H7 (cell line): Measurements from ENCODE around the gene NUDT1. TPM values are rescaled to one million over a fixed set of nuclear protein-coding genes. Genes with fewer than 3 reads are reported as not detected.

Experiments
- DNase-seq: peaks from one replicate; pipeline ENCODE4 v3.0.0; 2012
- H3K27me3 ChIP-seq: 2 replicates; pipeline ENCODE4 v1.6.0; 2011; ENCODE audit warnings: mild to moderate bottlenecking, low read length; ENCODE audit not compliant: control insufficient read depth, insufficient read depth
- H3K36me3 ChIP-seq: replicated peaks from 2 replicates; pipeline ENCODE4 v1.5.1; 2011; ENCODE audit warnings: low read length; ENCODE audit not compliant: control insufficient read depth, insufficient read depth
- H3K4me3 ChIP-seq: 2 replicates; pipeline ENCODE4 v1.5.1; 2011; ENCODE audit warnings: low read depth, mild to moderate bottlenecking, control low read depth, low read length, moderate library complexity; ENCODE audit not compliant: insufficient read depth
- total RNA-seq: library from RNA; depleted of rRNA; stranded (reverse); fragments of >200 nt; shearing (Covaris generic); gene quantifications from 2 replicates; pipeline ENCODE4 v1.2.3, GENCODE V29; 2014

Gene NUDT1
- total RNA-seq, 1 experiment from 2014 or later = 117 TPM

DNA sequence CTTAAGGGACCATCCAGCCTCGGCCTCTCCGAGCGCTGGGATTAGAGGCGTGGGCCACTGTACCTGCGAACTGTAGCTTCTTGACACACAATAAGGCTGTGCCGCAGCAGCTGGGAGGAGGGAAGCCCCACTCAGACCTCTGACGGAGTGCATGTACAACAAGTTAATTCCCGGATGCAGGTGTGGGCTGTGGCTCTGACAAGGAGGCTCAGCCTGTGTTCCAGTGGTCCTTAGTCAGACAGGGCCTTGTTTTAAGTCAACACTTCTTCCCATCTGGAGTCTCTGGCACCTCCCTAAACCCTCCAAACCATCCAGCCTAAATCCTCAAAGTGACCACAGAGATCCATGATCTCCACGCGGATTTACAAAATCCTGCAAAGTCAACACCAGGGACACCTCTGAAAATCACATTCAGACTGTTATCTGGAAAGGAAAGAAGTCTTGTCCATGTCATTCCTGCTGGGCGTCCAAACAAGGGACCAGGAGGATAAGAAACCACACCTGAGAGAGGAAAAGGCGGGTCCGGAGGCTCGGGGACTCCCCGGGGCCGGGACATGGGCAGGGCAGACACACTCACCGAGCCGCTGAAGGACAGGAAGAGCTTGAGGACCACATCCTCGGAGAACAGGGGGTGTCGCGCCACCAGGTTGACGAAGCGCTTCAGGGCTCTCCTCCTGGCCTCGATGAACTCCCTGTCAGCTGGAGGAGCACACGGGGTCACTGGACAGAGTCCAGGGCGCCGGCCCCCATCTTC lies 29.4 kb downstream of the NUDT1 start:
- H3K36me3 ChIP-seq = no peaks in the 10 kb centered on the region; the same call in 1 of the 2 replicates
- DNase-seq = peak; percentile 60

DNA sequence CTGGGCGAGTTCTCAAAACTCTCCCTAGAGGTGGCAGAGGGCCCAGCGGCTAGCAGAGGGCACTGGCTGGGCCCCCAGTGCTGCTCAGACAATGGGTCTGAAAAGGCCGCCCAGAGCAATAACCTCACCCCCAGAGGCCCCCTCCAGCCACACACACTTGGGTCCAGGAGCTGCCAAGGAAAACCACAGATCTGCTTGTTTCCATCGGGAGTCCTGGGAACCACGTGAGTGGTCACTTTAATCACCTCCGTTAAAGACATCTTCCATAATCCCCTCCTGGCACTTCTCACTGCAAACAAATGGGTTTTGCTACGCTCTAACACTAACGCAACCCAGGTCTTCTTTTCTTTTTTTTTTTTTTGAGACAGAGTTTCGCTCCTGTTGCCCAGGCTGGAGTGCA lies 30.0 kb downstream of the NUDT1 start:
- Histone ChIP-seq H3K27me3 (no peaks in the 10 kb centered on the region), H3K36me3 (no peaks in the 10 kb centered on the region; the same call in none of the 2 replicates), H3K4me3 (no peak overlapping the region)
- DNase-seq = no peak

More for the DNA sequence above, 29.4 kb downstream of the NUDT1 start:
- Histone ChIP-seq H3K27me3 (no peaks in the 10 kb centered on the region), H3K4me3 (no peak overlapping the region)

DNA sequence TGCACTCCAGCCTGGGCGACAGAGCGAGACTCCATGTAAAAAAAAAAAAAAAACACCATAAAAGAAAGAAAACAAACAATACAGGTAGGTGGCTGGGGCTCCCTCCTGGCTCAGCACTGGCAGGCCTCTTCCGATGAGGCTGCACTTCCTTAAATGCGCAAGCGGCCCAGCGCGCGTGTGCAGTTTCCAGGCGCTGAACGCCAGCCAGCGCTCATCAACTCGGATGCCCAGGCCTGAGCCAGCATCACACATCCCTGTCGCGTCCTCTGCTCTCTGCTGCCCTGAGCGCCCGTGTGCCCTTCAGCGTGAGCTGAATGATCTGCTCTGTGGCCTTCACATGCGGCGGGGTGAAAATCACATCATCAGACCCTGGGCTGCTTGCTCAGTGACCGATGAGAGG lies 31.8 kb downstream of the NUDT1 start:
- Histone ChIP-seq H3K4me3 (no peak overlapping the region), H3K27me3 (no peaks in the 10 kb centered on the region), H3K36me3 (no peaks in the 10 kb centered on the region; the same call in none of the 2 replicates)
- DNase-seq = peak; percentile 30

DNA sequence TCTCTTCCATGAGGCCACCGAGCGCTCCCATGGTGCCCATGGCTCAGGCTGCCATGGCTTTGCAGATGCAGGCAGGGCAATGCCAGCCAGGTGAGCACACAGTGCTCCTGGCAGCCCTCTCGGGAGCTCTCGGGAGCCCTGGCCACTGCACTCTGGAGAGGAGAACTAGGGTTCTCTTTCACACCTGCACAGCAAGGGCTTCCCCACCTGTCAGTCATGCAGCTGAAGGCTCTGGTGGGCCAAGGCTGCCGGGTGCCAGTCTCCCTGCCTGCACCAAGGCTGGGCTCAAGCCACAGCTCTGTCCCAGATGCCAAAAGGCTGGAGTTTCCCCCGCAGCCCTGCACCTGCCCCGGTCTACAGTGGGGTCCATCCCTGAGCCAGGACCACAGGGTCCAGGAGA lies 32.6 kb downstream of the NUDT1 start:
- Histone ChIP-seq H3K36me3 (no peaks in the 10 kb centered on the region; the same call in none of the 2 replicates), H3K27me3 (no peaks in the 10 kb centered on the region), H3K4me3 (no peak overlapping the region)
- DNase-seq = peak; percentile 39

DNA sequence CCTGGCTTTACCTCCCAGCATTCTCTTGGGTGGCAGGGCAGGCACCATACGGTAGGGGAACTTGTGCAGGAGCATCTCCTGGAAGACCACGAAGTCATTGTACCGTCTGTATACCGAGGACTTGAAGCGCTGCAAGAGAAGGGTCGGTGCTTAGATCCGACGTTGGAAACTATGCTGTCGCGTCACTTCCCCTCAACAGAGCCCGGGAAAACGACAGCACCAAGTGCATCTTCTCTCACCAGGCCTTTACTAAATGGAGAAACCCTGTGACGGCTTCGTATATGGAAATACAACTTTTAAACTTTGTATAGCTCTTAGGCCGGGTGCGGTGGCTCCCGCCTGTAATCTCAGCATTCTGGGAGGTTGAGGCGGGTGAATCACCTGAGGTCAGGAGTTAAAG lies 33.1 kb downstream of the NUDT1 start:
- H3K36me3 ChIP-seq = no peaks in the 10 kb centered on the region; the same call in none of the 2 replicates
- H3K4me3 ChIP-seq = no peak overlapping the region
- DNase-seq = no peak
- H3K27me3 ChIP-seq = no peaks in the 10 kb centered on the region

DNA sequence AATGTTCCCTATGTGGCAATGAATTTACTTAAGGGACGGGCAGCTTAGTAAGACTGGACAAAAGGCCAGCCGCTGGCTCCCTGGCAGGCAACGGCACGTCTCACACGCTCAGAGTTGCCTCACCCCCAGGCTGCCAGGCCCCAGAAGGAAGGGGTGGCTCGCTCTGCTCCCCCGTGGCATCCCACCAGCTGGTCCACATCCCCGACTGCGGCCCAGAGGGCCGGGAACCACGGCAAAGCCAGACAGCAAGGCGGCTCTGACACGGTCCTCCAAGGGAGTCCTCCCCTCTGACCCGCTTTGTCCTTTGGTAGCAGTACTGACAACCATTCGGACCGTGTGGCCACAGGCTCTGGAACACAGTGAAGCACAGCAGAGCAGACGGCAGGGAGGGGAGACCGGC lies 34.1 kb downstream of the NUDT1 start:
- Histone ChIP-seq H3K27me3 (no peaks in the 10 kb centered on the region), H3K36me3 (no peaks in the 10 kb centered on the region; the same call in none of the 2 replicates), H3K4me3 (no peak overlapping the region)
- peak; percentile 40 for DNase-seq

DNA sequence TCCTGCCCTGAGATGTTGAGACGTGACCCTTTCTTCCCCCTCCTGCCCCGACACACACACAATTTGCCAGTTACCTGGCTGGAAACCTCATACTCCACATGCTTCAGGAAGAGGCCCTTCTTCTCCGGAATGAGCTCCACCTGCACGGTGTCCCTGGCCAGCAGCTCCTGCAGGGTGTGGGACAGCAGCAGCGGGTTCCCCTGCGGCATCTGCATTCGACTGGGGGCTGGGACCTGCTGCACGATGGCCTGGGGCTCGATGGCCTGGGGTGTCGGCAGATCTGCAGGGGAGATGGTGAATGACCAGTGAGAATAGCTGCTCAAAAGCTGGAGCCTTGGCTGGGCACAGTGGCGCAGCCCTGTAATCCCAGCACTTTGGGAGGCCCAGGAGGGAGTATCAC lies 36.0 kb downstream of the NUDT1 start:
- H3K36me3 ChIP-seq = no peaks in the 10 kb centered on the region; the same call in 1 of the 2 replicates
- peak; percentile 34 for DNase-seq
- no peaks in the 10 kb centered on the region for H3K27me3 ChIP-seq
- no peak overlapping the region for H3K4me3 ChIP-seq

DNA sequence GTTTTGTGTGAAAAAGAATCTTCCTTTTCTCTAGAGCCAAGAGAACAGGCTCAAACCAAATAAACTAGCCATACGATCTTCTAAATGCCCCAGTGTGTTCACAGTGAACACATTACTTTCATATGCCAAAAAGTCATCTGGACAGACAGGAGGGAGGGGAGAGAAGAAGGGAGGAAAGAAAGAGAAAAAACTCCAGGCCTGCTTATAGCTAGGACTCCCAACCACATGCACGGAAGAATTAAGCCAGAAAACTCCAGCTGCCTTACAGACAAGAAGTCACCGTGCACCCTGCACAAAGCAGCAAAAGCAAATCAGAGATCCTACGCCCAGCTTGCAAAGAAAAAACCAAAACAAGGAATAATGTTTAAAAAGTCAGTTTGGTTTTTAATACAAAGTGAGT lies 37.9 kb downstream of the NUDT1 start:
- Histone ChIP-seq H3K27me3 (no peaks in the 10 kb centered on the region), H3K36me3 (no peaks in the 10 kb centered on the region; the same call in 1 of the 2 replicates), H3K4me3 (no peak overlapping the region)
- peak; percentile 10 for DNase-seq

DNA sequence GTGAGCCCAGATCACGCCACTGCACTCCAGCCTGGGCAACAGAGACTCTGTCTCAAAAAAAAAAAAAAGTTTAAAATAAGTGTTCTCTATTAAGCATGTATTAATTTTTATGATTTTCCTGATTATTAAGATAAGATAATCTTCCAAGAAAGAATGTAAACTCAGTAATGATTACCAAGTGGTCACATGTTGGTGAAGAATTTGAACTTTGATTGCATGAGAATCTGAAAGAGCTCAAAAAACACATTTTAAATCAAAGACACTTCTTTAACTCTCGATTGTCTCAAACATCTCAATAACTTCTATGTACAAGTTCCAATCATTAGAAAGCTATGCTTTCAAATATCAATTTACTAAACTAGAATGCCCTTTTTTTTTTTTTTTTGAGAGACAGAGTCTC lies 38.4 kb downstream of the NUDT1 start:
- H3K27me3 ChIP-seq = no peaks in the 10 kb centered on the region
- no peak overlapping the region for H3K4me3 ChIP-seq
- no peak for DNase-seq
- H3K36me3 ChIP-seq = no peaks in the 10 kb centered on the region; the same call in 1 of the 2 replicates

DNA sequence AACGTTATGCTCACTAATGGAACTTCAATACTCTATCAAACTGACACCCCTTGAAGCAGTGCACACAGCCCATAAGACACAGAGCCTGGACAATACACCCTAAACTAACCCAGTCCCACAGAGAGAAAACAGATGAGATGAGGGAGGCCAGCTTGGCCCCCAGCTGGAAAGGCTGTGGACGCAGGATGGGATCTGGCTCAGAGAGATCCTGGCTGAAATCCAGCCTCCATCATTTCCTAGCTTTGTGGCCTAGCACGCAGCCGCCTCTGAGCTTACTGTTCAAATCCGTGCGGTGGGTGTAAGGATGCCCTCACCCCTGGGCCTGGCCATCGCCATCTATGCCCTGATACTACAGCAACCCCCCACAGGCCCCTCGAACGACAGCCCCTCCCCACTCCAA lies 39.5 kb downstream of the NUDT1 start:
- H3K4me3 ChIP-seq = no peak overlapping the region
- peak; percentile 20 for DNase-seq
- H3K27me3 ChIP-seq = no peaks in the 10 kb centered on the region
- H3K36me3 ChIP-seq = no peaks in the 10 kb centered on the region; the same call in 1 of the 2 replicates

DNA sequence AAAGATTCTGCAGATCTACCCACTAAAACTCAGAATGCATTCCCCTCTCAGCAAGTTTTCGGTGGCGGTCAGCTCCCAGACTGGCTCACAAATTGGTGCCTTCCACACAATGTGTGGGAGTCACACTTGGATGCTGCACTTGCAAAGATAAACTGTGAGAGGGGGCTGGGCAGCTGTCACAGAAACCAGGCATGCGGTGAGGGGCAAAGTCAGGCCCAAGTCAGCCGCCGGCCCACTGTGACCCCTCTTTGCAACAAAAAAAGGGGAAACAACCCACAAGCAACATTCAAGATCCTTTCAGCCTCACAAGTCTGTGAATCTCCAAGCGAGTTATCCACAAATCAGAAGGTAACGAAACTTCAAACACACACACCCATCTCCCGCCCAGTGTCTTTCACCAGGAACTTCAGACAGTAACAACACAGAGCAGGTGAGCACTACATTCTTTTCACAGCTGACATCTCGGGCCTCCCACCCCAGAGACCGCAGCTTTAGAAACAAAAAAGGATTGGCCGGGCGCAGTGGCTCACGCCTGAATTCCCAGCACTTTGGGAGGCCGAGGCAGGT lies 40.2 kb downstream of the NUDT1 start:
- no peak overlapping the region for H3K4me3 ChIP-seq
- DNase-seq = peak; percentile 56
- no peaks in the 10 kb centered on the region for H3K36me3 ChIP-seq
- H3K27me3 ChIP-seq = no peaks in the 10 kb centered on the region

DNA sequence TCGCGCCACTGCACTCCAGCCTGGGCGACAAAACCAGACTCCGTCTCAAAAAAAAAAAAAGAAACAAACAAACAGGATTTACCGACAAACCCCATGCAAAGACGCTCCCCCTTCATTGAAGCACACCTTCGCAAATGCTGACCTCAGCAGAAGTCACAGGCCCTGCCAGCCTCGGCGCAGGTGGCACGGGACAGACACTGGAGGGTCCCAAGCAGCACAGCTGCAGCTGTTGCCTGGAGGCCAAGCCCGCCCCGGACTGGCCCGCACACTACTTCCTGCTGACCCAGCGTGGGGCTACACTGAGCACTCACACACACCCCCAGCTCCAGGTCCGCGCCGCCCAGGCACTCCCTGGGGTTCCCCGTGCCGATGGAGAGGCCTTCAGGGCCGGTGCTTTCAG lies 41.0 kb downstream of the NUDT1 start:
- Histone ChIP-seq H3K4me3 (no peak overlapping the region), H3K36me3 (no peaks in the 10 kb centered on the region)

DNA sequence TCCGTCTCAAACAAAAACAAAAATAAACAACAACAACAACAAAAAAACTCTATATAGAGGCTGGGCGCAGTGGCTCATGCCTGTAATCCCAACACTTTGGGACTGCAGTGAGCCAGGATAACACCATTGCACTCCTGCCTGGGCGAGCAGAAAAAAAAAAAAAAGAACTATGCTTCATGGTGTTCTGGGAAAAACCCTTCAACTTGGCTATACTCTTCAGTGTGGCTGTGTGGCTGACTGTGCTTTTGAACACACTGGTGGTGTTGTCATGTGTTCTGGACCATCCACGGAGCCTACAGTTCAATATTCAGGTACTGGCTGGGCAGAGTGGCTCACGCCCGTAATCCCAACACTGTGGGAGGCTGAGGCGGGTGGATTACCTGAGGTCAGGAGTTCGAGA lies 45.7 kb downstream of the NUDT1 start:
- Histone ChIP-seq H3K27me3 (no peaks in the 10 kb centered on the region), H3K4me3 (no peak overlapping the region), H3K36me3 (no peaks in the 10 kb centered on the region)
- DNase-seq = peak; percentile 13

More for the DNA sequence above, 41.0 kb downstream of the NUDT1 start:
- H3K27me3 ChIP-seq = no peaks in the 10 kb centered on the region
- DNase-seq = peak; percentile 74

DNA sequence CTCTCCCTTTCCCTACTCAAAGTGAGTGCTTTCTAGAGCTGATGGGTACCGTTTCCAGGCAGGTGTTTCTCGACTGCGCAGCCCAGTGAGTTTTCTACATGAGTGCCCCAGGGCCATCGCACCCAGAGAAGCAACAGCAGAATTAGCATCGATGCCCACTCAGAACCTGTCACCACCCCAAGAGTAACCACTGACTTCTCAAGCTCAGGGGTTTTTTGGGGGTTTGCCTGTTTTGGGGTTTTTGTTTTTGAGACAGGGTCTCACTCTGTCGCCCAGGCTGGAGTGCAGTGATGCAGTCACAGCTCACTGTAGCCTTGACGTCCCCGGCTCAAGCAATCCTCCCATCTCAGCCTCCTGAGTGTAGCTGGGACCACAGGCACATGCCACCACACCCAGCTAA lies 46.5 kb downstream of the NUDT1 start:
- DNase-seq = peak; percentile 17
- Histone ChIP-seq H3K4me3 (no peak overlapping the region), H3K36me3 (no peaks in the 10 kb centered on the region), H3K27me3 (no peaks in the 10 kb centered on the region)

DNA sequence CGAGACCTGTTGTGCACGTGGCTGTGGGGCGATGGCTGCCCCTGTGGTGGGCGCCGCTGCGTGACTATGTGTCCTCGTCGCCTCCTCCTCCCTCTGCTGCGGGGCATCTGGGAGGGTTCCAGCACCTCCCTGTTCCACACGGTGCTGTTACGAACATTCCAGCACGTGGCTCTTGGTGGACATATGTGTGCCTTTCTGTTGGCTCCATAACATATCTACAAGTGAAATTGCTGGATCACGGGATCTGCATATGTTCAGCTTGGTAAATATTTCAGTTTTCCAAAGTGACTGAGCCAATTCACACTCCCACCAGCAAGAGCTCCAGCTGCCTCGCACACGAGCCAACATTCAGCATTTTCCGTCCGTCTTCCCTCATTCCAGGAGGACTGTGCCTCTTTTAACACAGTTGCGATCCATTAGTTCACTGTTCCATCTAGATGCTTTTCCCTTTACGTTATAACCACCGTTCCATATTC lies 47.1 kb downstream of the NUDT1 start:
- peak; percentile 26 for DNase-seq
- no peak overlapping the region for H3K4me3 ChIP-seq
- no peaks in the 10 kb centered on the region for H3K36me3 ChIP-seq
- no peaks in the 10 kb centered on the region for H3K27me3 ChIP-seq
